ENCODE measurements around the gene PDZD2.

DNA sequence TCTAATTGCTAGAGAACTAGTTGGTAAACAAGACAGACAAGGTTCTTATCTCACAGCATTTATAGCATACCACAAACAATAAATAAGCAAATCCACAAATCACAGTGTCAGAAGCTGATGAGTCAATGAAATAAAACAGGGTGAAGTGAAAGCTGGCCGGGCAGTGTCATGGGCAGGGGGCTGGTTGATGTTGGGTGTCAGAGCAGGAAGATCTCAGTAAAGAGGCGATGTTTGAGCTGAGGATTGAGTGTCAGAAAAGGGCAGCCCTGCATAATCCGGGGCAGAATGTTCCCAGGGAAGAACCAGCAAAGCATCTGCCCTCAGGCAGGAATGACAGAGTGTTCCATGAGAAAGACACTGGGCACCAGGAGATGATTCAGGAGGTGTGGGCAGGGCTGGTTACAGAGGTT lies 351.8 kb downstream of the PDZD2 start:
- TF ChIP-seq, protein P1, sequence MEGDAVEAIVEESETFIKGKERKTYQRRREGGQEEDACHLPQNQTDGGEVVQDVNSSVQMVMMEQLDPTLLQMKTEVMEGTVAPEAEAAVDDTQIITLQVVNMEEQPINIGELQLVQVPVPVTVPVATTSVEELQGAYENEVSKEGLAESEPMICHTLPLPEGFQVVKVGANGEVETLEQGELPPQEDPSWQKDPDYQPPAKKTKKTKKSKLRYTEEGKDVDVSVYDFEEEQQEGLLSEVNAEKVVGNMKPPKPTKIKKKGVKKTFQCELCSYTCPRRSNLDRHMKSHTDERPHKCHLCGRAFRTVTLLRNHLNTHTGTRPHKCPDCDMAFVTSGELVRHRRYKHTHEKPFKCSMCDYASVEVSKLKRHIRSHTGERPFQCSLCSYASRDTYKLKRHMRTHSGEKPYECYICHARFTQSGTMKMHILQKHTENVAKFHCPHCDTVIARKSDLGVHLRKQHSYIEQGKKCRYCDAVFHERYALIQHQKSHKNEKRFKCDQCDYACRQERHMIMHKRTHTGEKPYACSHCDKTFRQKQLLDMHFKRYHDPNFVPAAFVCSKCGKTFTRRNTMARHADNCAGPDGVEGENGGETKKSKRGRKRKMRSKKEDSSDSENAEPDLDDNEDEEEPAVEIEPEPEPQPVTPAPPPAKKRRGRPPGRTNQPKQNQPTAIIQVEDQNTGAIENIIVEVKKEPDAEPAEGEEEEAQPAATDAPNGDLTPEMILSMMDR (conservative IDR thresholded peaks at IDR 0.05 in 1 of 2, IDR thresholded peaks at IDR 0.05 in 1 of 2; ENCODE audit: extremely low read depth in 1 of 2, insufficient read depth in 1 of 2, low read depth in 1 of 2, low read length in 2 of 2): no peak
- no peak for TF ChIP-seq EZH2 (IDR thresholded peaks at IDR 0.05; ENCODE audit: borderline replicate concordance, low read length)

All from mammary epithelial cell (primary cell).